GM06990 (cell line): ENCODE results near the gene RTF1.
"Not testable (repeated sequence)": the region's sequence is repeated elsewhere in the genome, so short reads cannot be mapped to it uniquely, and the experiment has no call there.

ENCODE experiments used
- DNase-seq: peaks from one replicate; pipeline ENCODE4 v3.0.0-alpha.2; 2011; ENCODE audit not compliant: insufficient read length; ENCODE audit errors: extremely low read depth
- H3K27me3 ChIP-seq: replicated peaks from 2 replicates; pipeline ENCODE4 v1.6.0; 2011; ENCODE audit warnings: low read length; ENCODE audit not compliant: control insufficient read depth, insufficient read depth
- H3K36me3 ChIP-seq: 2 replicates; pipeline ENCODE4 v1.5.1; 2011; ENCODE audit warnings: low read length; ENCODE audit not compliant: control insufficient read depth, insufficient read depth
- H3K4me3 ChIP-seq: replicated peaks from 2 replicates; pipeline ENCODE4 v1.5.1; 2011; ENCODE audit warnings: low read depth, mild to moderate bottlenecking, control low read depth, low read length
- CTCF ChIP-seq: IDR thresholded peaks from 2 replicates; pipeline ENCODE4 v1.5.1; 2011; ENCODE audit warnings: low read length, control low read depth, mild to moderate bottlenecking, inconsistent platforms; ENCODE audit not compliant: insufficient read depth, poor library complexity, severe bottlenecking

RTF1 gene

GRCh38 chr15:41411441-41411840 lies 5.5 kb upstream of the RTF1 start:
- Histone ChIP-seq H3K27me3 (no peaks in the 10 kb centered on the region), H3K36me3 (no peaks in the 10 kb centered on the region), H3K4me3 (no peak overlapping the region)
- DNase-seq: no peak
- TF ChIP-seq CTCF: no peak

- no peak for DNase-seq
- Histone ChIP-seq H3K36me3 (no peaks in the 10 kb centered on the region), H3K27me3 (no peaks in the 10 kb centered on the region), H3K4me3 (peak overlapping the region; percentile 88)
- no peak for TF ChIP-seq CTCF
Observed at GRCh38 chr15:41416128-41416741, 660 bp upstream of the RTF1 start.

- no peak for TF ChIP-seq CTCF
- DNase-seq: no peak
Observed at GRCh38 chr15:41417418-41418195, 712 bp downstream of the RTF1 start.

GRCh38 chr15:41423979-41424659 lies 7.2 kb downstream of the RTF1 start:
- no peak for TF ChIP-seq CTCF
- Histone ChIP-seq H3K36me3 (no peaks in the 10 kb centered on the region; the same call in 1 of the 2 replicates), H3K4me3 (peak overlapping the region; percentile 28), H3K27me3 (no peaks in the 10 kb centered on the region)
- DNase-seq: no peak

More at GRCh38 chr15:41417418-41418195, 712 bp downstream of the RTF1 start:
- H3K4me3 ChIP-seq: peak overlapping the region; percentile 95
- no peaks in the 10 kb centered on the region for H3K36me3 ChIP-seq
- H3K27me3 ChIP-seq: no peaks in the 10 kb centered on the region

- H3K36me3 ChIP-seq: no peaks in the 10 kb centered on the region; the same call in 1 of the 2 replicates
- no peak for DNase-seq
- no peaks in the 10 kb centered on the region for H3K27me3 ChIP-seq
- TF ChIP-seq CTCF: peak; percentile 5
- H3K4me3 ChIP-seq: 0 out of 2 replicates have a peak overlapping the region, but pooled peaks have one; percentile 7
Observed at GRCh38 chr15:41424809-41425208, 7.9 kb downstream of the RTF1 start.

- not testable (repeated sequence) for H3K4me3 ChIP-seq, DNase-seq, H3K36me3 ChIP-seq, H3K27me3 ChIP-seq
Observed at GRCh38 chr15:41425907-41426306, 9.0 kb downstream of the RTF1 start.
